AG04450 (cell line): ENCODE results near the gene KCNA1. TPM values are rescaled to one million over a fixed set of nuclear protein-coding genes. Genes with fewer than 3 reads are reported as not detected.
"Not testable (repeated sequence)": the region's sequence is repeated elsewhere in the genome, so short reads cannot be mapped to it uniquely, and the experiment has no call there.

Experiments used
- CTCF ChIA-PET: fragments of 300-600, 350-600 bp; formaldehyde crosslinking; extraction: SDS; loops from one replicate; lab custom pipeline; 2022; ENCODE audit warnings: antibody characterized with exemption, inconsistent platforms; lab: Charles Lee
- POLR2A ChIA-PET: fragments of 350-600 bp; formaldehyde crosslinking; extraction: SDS; loops from one replicate; lab custom pipeline; 2021; ENCODE audit warnings: antibody characterized with exemption, inconsistent platforms; lab: Yijun Ruan, JAX
- DNase-seq: peaks from one replicate; pipeline ENCODE4 v3.0.0-alpha.2; 2011; ENCODE audit warnings: low read depth, low spot score
- H3K27ac ChIP-seq: one replicate; pipeline ENCODE4 v1.5.1; 2012; ENCODE audit warnings: low read depth, low read length, control low read depth
- H3K27me3 ChIP-seq: one replicate; pipeline ENCODE4 v1.6.0; 2012; ENCODE audit warnings: low read length; ENCODE audit not compliant: control insufficient read depth, insufficient read depth
- H3K4me3 ChIP-seq: 2 replicates; pipeline ENCODE4 v1.5.1; 2011; ENCODE audit warnings: mild to moderate bottlenecking, low read depth, low read length, control low read depth
- H3K9me3 ChIP-seq: 2 replicates; pipeline ENCODE4 v1.5.1; 2012; ENCODE audit warnings: low read length; ENCODE audit not compliant: control insufficient read depth, insufficient read depth
- polyA plus RNA-seq: library from polyadenylated mRNA; depleted of rRNA; stranded (reverse); fragments of >200 nt; gene quantifications from 2 replicates; pipeline ENCODE4 v1.2.3, GENCODE V29; 2011
- TF ChIP-seq, protein P1 (sequence below): IDR thresholded peaks from 2 replicates; pipeline ENCODE4 v1.5.1; 2011; ENCODE audit warnings: low read depth, low read length, control low read depth, inconsistent platforms

KCNA1 gene
- polyA plus RNA-seq, 1 experiment = not detected

DNA sequence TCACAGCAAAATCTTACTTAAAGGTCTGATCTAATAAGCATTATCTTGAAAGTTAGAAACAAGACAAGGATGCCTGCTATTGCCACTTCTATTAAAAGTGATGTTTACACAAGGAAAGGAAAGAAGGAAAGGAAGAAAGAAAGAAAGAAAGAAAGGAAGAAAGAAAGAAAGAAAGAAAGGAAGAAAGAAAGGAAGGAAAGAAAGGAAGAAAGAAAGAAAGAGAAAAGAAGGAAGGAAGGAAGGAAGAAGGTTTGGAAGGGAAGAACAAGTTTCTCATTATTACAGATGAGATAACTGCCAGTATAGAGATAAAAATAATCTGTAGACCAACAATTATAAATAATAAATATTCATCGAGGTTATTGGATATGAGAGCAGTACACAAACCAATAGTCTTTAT is 35.8 kb upstream of the KCNA1 start:
- POLR2A ChIA-PET = no interaction called here
- DNase-seq = no peak
- CTCF ChIA-PET = no interaction called here
- H3K27ac ChIP-seq = no peak overlapping the region
- no peak overlapping the region for H3K4me3 ChIP-seq
- H3K9me3 ChIP-seq = no peaks in the 10 kb centered on the region
- TF ChIP-seq, protein P1, sequence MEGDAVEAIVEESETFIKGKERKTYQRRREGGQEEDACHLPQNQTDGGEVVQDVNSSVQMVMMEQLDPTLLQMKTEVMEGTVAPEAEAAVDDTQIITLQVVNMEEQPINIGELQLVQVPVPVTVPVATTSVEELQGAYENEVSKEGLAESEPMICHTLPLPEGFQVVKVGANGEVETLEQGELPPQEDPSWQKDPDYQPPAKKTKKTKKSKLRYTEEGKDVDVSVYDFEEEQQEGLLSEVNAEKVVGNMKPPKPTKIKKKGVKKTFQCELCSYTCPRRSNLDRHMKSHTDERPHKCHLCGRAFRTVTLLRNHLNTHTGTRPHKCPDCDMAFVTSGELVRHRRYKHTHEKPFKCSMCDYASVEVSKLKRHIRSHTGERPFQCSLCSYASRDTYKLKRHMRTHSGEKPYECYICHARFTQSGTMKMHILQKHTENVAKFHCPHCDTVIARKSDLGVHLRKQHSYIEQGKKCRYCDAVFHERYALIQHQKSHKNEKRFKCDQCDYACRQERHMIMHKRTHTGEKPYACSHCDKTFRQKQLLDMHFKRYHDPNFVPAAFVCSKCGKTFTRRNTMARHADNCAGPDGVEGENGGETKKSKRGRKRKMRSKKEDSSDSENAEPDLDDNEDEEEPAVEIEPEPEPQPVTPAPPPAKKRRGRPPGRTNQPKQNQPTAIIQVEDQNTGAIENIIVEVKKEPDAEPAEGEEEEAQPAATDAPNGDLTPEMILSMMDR = no peak
- H3K27me3 ChIP-seq = no peaks in the 10 kb centered on the region

DNA sequence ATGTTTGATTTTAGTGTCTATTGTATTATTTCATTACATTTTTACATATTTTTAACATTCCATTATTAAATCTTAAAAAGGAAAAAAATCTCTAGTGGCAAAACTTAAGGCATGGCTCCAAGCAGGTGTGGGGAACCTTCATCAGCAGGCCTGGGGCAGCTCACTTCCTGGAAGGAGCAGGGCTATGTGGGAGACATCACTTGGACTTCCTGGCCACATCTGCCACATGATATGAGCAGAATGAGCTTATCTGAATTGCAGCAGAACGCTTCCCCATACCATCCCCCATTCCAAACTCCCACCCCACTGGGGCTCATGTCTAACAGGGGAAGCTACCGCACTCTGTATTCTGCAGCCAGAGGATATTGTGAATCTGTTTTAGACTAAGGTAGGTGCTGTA is 35.0 kb upstream of the KCNA1 start:
- POLR2A ChIA-PET = no interaction called here
- Histone ChIP-seq H3K4me3 (no peak overlapping the region), H3K9me3 (peaks cover 6% of the 10 kb centered on the region), H3K27ac (no peak overlapping the region), H3K27me3 (no peaks in the 10 kb centered on the region)
- TF ChIP-seq, protein P1 = no peak
- CTCF ChIA-PET = interaction anchor here (2.0 kb wide), 1 partner anchor 19 kb away, joined by 6 read pairs; no protein-coding TSS in a partner anchor
- DNase-seq = no peak

DNA sequence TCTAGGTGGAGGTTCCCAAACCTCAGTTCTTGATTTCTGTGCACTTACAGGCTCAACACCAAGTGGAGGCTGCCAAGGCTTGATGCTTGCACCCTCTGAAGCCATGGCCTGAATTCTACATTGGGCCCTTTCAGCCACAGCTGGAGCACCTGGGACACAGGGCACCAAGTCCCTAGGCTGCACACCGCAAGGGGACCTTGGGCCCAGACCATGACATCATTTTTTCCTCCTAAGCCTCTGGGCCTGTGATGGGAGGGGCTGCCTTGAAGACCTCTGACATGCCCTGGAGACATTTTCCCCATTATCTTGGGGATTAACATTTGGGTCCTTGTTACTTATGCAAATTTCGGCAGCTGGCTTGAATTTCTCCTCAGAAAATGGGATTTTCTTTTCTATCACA is 30.2 kb upstream of the KCNA1 start:
- H3K27ac ChIP-seq, POLR2A ChIA-PET, H3K9me3 ChIP-seq, H3K4me3 ChIP-seq, H3K27me3 ChIP-seq, DNase-seq, CTCF ChIA-PET: not testable (repeated sequence)

DNA sequence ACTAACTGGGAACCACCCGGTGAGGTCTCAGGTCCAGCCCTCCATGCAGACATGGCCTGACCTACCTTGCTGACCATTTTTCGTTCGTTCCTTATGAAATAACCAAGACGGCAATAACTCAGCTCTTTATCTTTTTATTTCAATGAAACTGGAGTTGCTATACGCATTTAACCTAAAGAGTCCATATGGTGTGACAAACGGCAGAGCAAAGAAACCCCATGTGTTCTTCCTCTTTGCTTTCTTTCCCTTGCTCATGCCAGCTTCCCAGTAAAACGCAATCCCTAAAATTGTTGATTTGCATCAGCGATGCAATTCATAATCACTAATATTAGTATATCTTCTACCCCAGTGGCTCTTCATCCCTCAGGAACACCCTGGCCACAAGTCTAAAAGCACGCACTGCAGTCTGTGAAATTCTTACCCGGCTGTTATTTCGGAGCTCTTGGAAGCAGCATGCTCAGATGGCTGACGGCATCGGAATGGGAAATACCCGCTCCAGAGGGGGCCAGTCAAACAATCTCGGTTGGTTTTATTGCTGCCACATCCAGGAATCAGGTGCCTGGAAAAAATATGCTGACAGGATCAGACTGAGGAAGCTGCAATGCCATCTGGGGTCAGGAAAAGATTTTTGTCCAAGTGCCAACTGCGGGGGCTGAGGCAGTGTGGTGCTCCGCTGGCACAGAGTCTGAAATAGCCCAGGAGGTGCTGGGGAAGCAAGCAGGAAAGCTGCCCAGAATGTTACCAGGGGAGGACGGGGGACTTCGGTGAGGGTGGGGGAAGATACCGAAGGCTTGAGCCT is 28.2 kb upstream of the KCNA1 start:
- no peak overlapping the region for H3K4me3 ChIP-seq
- peaks cover 6% of the 10 kb centered on the region for H3K9me3 ChIP-seq
- no peaks in the 10 kb centered on the region for H3K27me3 ChIP-seq
- no peak for DNase-seq
- no peak overlapping the region for H3K27ac ChIP-seq
- TF ChIP-seq, protein P1 = no peak
- ChIA-PET CTCF (no interaction called here), POLR2A (no interaction called here)

DNA sequence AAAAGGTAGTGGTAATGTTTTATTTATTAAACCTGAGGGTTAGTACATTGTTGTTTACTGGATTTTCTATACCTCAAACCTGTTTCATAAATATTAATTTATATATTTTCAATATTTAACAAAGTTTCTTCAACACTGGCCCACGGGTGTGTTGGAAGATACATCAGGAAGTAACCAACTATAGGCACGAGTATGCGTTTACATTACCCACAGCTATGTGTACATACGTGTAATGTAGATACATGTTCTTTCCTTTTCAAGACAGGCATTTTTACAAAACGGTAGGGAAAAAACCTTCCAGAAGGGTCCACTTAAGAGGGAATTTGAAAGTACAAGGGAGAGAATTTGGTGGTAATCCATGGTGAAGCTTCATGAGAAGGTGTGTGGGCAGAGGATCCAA is 17.8 kb upstream of the KCNA1 start:
- ChIA-PET POLR2A (no interaction called here), CTCF (no interaction called here)
- DNase-seq = no peak
- Histone ChIP-seq H3K27me3 (no peaks in the 10 kb centered on the region), H3K9me3 (no peaks in the 10 kb centered on the region), H3K4me3 (no peak overlapping the region), H3K27ac (no peak overlapping the region)
- TF ChIP-seq, protein P1 = no peak
